SJSA1 (cell line): ENCODE data around the gene AGBL1. TPM values are rescaled to one million over a fixed set of nuclear protein-coding genes. Genes with fewer than 3 reads are reported as not detected.

Experiments
- DNase-seq, 2 experiments: peaks; one replicate each; pipeline ENCODE4 v3.0.0-alpha.2; 2015 to 2020; ENCODE audit warnings: low spot score in 2 of 2, low read depth in 1 of 2
- H3K27ac ChIP-seq: fragments of 250-450 bp; sonication (Bioruptor Pico); 2 replicates; pipeline ENCODE4 v1.5.1; 2020; ENCODE audit warnings: mild to moderate bottlenecking, moderate library complexity
- H3K27me3 ChIP-seq: fragments of 250-450 bp; sonication (Bioruptor Pico); replicated peaks from 2 replicates; pipeline ENCODE4 v1.5.1; 2020; ENCODE audit warnings: mild to moderate bottlenecking, moderate library complexity
- H3K36me3 ChIP-seq: fragments of 250-450 bp; sonication (Bioruptor Pico); 2 replicates; pipeline ENCODE4 v1.5.1; 2020; ENCODE audit warnings: mild to moderate bottlenecking
- H3K4me1 ChIP-seq: fragments of 250-450 bp; sonication (Bioruptor Pico); replicated peaks from 2 replicates; pipeline ENCODE4 v1.6.1; 2021; ENCODE audit warnings: mild to moderate bottlenecking
- H3K4me3 ChIP-seq: fragments of 250-450 bp; sonication (Bioruptor Pico); 2 replicates; pipeline ENCODE4 v1.5.1; 2020; ENCODE audit warnings: mild to moderate bottlenecking
- H3K9me3 ChIP-seq: fragments of 250-450 bp; sonication (Bioruptor Pico); replicated peaks from 2 replicates; pipeline ENCODE4 v1.5.1; 2020; ENCODE audit warnings: mild to moderate bottlenecking
- total RNA-seq: library from RNA; depleted of rRNA; stranded (reverse); fragments of >200 nt; shearing (Covaris generic); gene quantifications from 2 replicates; pipeline ENCODE4 v1.2.3, GENCODE V29; 2014

The AGBL1 gene
- total RNA-seq, 1 experiment from 2014 or later: not detected

DNA sequence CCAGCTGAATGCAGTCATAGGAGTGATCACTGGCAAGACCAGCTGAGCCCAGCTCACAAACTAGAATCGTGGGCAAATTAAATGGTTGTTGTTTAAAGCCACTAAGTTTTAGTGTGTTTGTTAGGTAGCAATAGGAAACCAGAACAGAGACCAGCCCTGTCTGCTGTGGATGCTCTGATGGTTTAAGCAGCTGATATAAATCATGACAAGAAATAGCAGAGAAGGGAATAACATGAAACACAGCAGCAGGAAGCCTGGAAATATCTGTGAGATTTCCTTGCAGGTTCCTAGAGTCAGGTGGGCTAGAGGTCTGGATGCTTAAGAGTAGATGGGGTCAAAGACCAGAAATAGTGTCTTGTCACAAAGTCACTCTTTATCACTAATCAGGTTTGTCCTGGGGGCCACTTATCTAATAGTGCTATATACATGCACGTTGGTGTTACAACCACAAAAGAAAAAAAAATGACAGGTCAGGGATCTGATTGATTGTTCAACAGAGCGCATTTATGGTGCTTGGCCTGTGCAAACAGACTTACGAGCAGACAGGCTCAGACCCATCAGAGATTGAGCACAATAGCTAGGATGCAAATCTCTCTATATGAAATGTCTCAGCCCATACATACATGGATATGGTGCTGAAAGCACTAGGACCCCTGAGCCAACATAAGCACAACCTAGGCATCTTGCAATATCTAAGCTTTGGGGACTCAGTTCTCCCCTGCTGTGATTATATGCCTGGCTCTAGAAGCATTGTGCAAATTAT, 967.7 kb downstream of the AGBL1 start:
- Histone ChIP-seq H3K4me3 (no peak overlapping the region), H3K9me3 (no peaks in the 10 kb centered on the region), H3K4me1 (no peaks in the 10 kb centered on the region), H3K27ac (no peak overlapping the region), H3K27me3 (no peaks in the 10 kb centered on the region), H3K36me3 (no peaks in the 10 kb centered on the region)
- DNase-seq: no peak
